KMS-11 (cell line): ENCODE data around the gene ZNF496.

ENCODE experiments used
- H2AFZ ChIP-seq: fragments of 200-600 bp; sonication (generic); 2 replicates; pipeline ENCODE4 v1.6.1; 2016; ENCODE audit warnings: antibody characterized with exemption, mixed run types, low read depth
- H3K27ac ChIP-seq: fragments of 200-600 bp; sonication (generic); 2 replicates; pipeline ENCODE4 v1.6.1; 2016; ENCODE audit warnings: mild to moderate bottlenecking, mixed run types
- H3K27me3 ChIP-seq: fragments of 200-600 bp; sonication (generic); 2 replicates; pipeline ENCODE4 v1.6.1; 2017; ENCODE audit warnings: mild to moderate bottlenecking, low read depth, mixed run types, moderate library complexity; ENCODE audit not compliant: insufficient read depth
- H3K36me3 ChIP-seq: fragments of 200-600 bp; sonication (generic); 2 replicates; pipeline ENCODE4 v1.6.1; 2017; ENCODE audit warnings: mild to moderate bottlenecking, mixed run types; ENCODE audit not compliant: insufficient read depth
- H3K4me1 ChIP-seq: fragments of 200-600 bp; sonication (generic); 2 replicates; pipeline ENCODE4 v1.6.1; 2016; ENCODE audit warnings: mild to moderate bottlenecking, low read depth, mixed run types; ENCODE audit not compliant: poor library complexity, severe bottlenecking
- H3K4me2 ChIP-seq: fragments of 200-600 bp; sonication (generic); 2 replicates; pipeline ENCODE4 v1.7.0; 2016; ENCODE audit warnings: mild to moderate bottlenecking, mixed run types
- H3K4me3 ChIP-seq: fragments of 200-600 bp; sonication (generic); IDR thresholded peaks from 2 replicates; pipeline ENCODE4 v1.6.1; 2017; ENCODE audit warnings: low read depth, low read length, mixed read lengths; ENCODE audit not compliant: insufficient read depth
- H3K79me2 ChIP-seq: fragments of 200-600 bp; sonication (generic); 2 replicates; pipeline ENCODE4 v1.6.1; 2016; ENCODE audit warnings: low read depth, mixed run types; ENCODE audit not compliant: insufficient read depth
- H3K9ac ChIP-seq: fragments of 200-600 bp; sonication (generic); 2 replicates; pipeline ENCODE4 v1.6.1; 2016; ENCODE audit warnings: mild to moderate bottlenecking, mixed run types
- H4K20me1 ChIP-seq: fragments of 200-600 bp; sonication (generic); 2 replicates; pipeline ENCODE4 v1.6.1; 2016; ENCODE audit warnings: mild to moderate bottlenecking, mixed run types; ENCODE audit not compliant: insufficient read depth
- CTCF ChIP-seq: fragments of 200-600 bp; sonication (generic); conservative IDR thresholded peaks from 2 replicates; pipeline ENCODE4 v1.6.1; 2017; ENCODE audit warnings: low read depth, mild to moderate bottlenecking, antibody characterized with exemption, low read length, moderate library complexity, mixed read lengths

Gene ZNF496

GRCh38 chr1:247335882-247336281, 4.2 kb upstream of the ZNF496 start:
- Histone ChIP-seq H3K9ac (no peak overlapping the region), H3K36me3 (no peaks in the 10 kb centered on the region), H3K4me3 (no peak overlapping the region), H3K4me2 (no peak overlapping the region), H3K27ac (no peak overlapping the region), H3K4me1 (no peaks in the 10 kb centered on the region), H3K79me2 (peaks cover 2% of the 10 kb centered on the region), H2AFZ (no peak overlapping the region), H3K27me3 (no peaks in the 10 kb centered on the region), H4K20me1 (no peaks in the 10 kb centered on the region)
- TF ChIP-seq CTCF: no peak

- TF ChIP-seq CTCF: no peak
- H2AFZ ChIP-seq: no peak overlapping the region
- no peak overlapping the region for H3K4me2 ChIP-seq
- peaks cover 10% of the 10 kb centered on the region for H3K4me1 ChIP-seq
- H3K9ac ChIP-seq: no peak overlapping the region
- H3K27ac ChIP-seq: no peak overlapping the region
- H3K36me3 ChIP-seq: no peaks in the 10 kb centered on the region
- H3K4me3 ChIP-seq: no peak overlapping the region
- no peaks in the 10 kb centered on the region for H4K20me1 ChIP-seq
- H3K79me2 ChIP-seq: peaks cover 15% of the 10 kb centered on the region
- H3K27me3 ChIP-seq: no peaks in the 10 kb centered on the region
Measured at GRCh38 chr1:247334378-247335133, 2.9 kb upstream of the ZNF496 start.

- peak overlapping the region; percentile 83; the same call in 1 of the 2 replicates for H3K9ac ChIP-seq
- H4K20me1 ChIP-seq: no peaks in the 10 kb centered on the region
- H3K4me1 ChIP-seq: peaks cover 10% of the 10 kb centered on the region
- TF ChIP-seq CTCF: no peak
- H2AFZ ChIP-seq: peak overlapping the region; percentile 85; the same call in 1 of the 2 replicates
- H3K79me2 ChIP-seq: peaks cover 20% of the 10 kb centered on the region
- no peak overlapping the region for H3K27ac ChIP-seq
- H3K27me3 ChIP-seq: no peaks in the 10 kb centered on the region
- H3K36me3 ChIP-seq: no peaks in the 10 kb centered on the region
- H3K4me3 ChIP-seq: no peak overlapping the region
- H3K4me2 ChIP-seq: peak overlapping the region; percentile 48
Measured at GRCh38 chr1:247332623-247333361, 1.1 kb upstream of the ZNF496 start.

- Histone ChIP-seq H4K20me1 (no peaks in the 10 kb centered on the region), H3K36me3 (no peaks in the 10 kb centered on the region), H3K4me1 (peaks cover 10% of the 10 kb centered on the region), H3K9ac (peak overlapping the region; percentile 83), H3K79me2 (peaks cover 20% of the 10 kb centered on the region), H3K27ac (no peak overlapping the region), H3K4me2 (peak overlapping the region; percentile 48), H2AFZ (peak overlapping the region; percentile 85), H3K4me3 (no peak overlapping the region), H3K27me3 (no peaks in the 10 kb centered on the region)
- no peak for TF ChIP-seq CTCF
Measured at GRCh38 chr1:247332215-247332622, 552 bp upstream of the ZNF496 start.
